GM19023 (cell line): Measurements from ENCODE around the gene DEFB114.
"Not testable (repeated sequence)": the region's sequence is repeated elsewhere in the genome, so short reads cannot be mapped to it uniquely, and the experiment has no call there.

ENCODE experiments used
- ATAC-seq: cut with Tn5 transposase; IDR thresholded peaks from one replicate; pipeline ENCODE4 v1.9.1; 2021; ENCODE audit warnings: mild to moderate bottlenecking, moderate library complexity; ENCODE audit not compliant: unreplicated experiment

Gene DEFB114, protein sequence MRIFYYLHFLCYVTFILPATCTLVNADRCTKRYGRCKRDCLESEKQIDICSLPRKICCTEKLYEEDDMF

DNA sequence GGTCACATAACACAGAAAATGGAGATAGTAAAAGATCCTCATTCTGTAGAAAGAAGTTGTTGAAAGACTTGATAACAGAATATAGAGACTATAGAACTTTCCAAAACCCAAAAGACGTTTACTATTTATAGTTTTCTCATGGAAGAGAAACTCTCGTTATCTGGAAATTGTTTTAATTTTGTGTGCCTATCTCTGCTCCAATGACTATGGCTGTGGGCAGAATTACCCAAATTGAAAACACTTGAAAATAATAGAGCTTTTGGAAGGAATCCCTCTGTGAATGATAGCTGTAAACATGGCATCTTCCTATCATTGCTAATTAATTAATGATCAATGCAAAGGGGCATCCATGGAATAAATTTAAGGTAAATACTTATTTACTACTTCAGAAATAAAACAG, at the start of gene DEFB114:
TSS of gene DEFB114 (minus strand) at position 101 of the 400 bp plus-strand sequence. CDS start at position 42, 59 bp downstream.
- no peak for ATAC-seq

DNA sequence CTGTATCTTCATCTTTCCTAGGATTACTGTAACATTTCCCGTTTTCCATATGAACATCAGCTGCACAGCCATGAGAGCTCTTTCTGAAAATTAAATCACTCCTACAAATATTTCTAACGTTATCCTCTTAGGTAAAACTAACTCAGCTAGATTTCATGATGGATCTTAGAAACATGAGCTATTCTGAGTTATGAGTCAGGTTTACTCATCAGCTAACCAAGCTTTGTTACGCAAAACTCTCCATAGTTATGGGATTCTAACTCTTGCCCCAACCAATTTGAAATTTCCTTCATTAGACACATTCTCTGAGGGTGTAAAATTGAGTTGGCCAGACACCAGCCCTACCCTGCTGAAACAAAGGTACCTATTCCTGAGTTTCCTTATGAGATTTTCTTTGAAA, 43.9 kb upstream of the DEFB114 start:
- ATAC-seq: no peak

- ATAC-seq: no peak
Measured at GRCh38 chr6:50003139-50003538, 39.2 kb upstream of the DEFB114 start.

DNA sequence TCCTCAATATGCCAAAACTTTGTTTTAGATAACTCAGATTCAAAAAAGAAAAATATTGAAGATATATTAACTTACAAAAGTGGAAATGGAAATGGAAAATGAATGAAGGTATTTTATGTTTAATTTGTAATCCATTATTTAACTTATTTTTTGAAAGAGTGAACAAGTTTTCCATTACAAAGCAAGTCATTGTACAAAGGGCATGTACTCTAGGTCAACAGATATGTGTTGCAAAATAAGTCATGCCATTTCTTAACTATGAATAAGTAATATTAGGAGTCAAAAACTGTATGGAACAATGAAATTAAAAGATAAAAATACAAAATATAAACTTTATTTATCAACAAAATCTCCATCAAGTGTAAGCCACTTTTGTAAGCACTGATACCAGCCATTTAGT, 31.3 kb upstream of the DEFB114 start:
- no peak for ATAC-seq

GRCh38 chr6:49988900-49989299, 24.9 kb upstream of the DEFB114 start:
- ATAC-seq: no peak

DNA sequence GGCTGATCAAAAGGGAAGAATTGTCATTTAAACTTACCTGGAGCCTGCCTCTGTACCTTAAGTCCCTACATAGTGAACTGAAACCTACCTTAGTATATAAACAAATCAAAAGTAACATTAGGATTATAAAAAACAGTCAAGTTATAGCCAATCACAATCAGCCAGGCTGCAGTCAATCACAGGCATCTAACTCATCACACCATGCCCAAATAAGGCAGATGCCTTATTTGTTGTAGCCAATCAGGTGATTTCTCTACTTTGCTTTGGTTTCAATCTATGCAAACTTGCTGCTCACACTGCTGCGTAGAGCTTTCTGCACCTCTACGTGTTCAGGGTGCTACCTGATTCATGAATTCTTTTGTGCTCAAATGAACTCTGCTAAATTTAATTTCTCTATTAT, 23.8 kb upstream of the DEFB114 start:
- no peak for ATAC-seq

GRCh38 chr6:49986551-49986950, 22.6 kb upstream of the DEFB114 start:
- no peak for ATAC-seq

GRCh38 chr6:49982046-49982445, 18.1 kb upstream of the DEFB114 start:
- ATAC-seq: no peak

GRCh38 chr6:49980898-49981297, 16.9 kb upstream of the DEFB114 start:
- peak; percentile 59 for ATAC-seq

- ATAC-seq: peak; percentile 42
Measured at GRCh38 chr6:49979584-49979983, 15.6 kb upstream of the DEFB114 start.

DNA sequence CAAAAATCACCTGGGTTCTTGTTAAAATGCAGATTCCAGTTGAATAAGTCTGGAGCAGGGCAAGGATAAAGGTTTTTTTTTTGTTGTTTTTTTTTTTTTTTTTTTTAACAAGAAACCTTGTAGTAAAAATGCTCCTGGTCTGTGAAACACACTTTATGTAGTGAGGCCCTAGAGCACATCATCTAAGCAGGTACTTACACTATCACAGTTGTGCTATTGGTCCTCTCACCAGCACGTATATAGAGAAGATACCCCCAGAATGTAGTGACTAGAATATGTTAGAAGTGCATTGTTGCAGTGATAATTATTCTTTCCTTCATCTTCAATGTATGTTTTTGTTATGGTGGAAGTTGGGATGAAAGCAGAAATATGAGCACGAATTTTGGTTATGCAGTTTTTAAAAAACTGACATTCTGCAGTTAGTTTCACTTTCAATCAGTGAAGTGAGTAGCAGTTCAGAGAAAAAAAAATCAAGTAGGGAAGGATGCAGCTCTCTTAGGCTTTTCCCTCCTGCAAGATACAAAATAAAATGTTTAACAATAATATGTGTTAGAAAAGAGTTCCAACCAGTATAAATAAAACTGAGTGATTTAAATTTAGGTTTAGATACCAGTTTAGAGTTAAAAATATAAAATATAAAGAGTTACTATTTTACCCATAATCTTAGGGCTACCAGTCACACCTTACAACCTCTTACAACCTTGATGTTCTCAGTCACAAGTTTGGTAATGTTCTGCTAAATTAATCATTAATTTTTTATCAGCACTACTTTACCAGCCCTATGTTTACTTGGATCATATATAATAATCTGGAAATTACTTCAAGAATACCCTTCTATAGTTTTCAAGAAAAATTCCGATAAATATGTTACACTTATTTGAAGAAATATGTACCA, 14.6 kb upstream of the DEFB114 start:
- ATAC-seq: no peak

- ATAC-seq: no peak
Measured at GRCh38 chr6:49969605-49970004, 5.6 kb upstream of the DEFB114 start, which contains the start of gene DEFB113. Gene DEFB113 (minus strand): TSS chr6:49969625. CDS start chr6:49969625, 0 bp downstream.

DNA sequence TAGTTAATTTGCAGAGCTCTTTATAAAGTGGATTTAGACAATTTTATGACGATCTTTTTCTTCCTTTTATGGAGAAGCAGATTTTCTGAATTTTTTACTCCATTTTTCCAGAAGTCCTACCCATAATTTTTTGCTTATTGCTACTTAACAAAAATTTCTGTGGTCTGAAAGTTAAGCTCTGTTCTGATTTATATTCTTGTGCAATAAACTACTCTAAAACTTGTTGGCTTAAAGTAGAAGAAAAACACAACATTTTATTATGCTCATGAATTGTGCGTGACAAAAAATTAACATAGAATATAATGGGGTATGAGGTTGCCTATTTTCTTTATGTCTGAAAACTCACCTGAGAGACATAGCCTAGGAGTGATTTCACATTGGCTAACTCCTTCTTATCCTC, 2.9 kb upstream of the DEFB114 start:
- no peak for ATAC-seq

- no peak for ATAC-seq
Measured at GRCh38 chr6:49966334-49966733, 2.4 kb upstream of the DEFB114 start.

DNA sequence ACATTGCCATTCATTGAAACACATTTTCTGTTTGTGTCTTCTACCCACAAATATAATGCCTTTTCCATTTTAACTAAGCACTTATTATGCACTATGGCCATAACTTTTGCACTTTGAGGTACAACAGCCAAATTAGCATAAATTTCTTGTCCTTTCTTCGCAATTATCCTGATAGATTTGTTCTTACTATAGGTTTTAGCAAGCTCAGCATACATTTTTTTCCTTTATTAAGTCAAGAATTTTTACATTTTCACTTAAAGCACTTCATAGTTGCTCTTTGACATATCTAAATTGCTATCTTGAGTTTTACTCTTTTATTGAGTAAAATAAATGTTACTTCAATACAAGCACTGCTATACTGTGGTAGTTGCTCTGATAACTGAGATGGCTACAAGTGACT, 5.8 kb downstream of the DEFB114 start:
- no peak for ATAC-seq

DNA sequence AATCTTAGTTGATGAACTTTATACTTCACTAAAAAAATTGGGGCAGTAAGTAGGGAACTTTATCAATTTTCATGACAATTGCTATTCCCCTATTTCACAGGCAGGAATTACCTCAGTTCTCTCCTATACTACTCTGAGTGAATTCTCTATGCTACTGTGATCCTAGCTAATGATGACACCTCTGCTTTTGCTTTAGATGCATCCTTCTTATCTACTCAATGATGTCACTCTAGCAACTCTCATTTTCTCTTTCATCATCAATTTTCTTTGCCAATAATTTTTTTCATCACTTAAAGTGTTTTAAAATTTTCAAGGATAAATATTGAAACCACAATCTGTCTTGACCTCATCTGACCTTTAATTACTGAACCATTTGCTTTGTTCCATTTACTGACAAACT, 8.1 kb downstream of the DEFB114 start:
- no peak for ATAC-seq

DNA sequence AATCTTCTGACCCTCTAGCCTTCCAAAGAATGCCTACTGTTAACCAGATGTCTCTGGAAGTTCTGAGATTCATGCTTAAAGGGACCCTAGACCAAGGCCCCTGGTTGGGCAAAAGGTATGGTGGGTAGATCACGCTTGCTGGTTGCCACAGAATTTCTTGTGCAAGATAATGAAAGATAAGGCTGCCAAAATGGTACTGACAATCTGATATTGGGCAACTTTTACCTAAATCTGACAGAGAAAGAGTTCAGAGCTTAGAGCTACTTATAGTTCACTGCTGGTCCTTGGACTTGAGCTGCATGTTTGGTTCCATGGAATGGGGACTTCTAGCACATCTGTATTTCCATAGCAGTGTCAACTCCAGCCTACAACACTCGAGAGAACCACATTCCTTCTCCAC, 12.0 kb downstream of the DEFB114 start:
- ATAC-seq: no peak

GRCh38 chr6:49950415-49950751, 13.6 kb downstream of the DEFB114 start:
- ATAC-seq: no peak

DNA sequence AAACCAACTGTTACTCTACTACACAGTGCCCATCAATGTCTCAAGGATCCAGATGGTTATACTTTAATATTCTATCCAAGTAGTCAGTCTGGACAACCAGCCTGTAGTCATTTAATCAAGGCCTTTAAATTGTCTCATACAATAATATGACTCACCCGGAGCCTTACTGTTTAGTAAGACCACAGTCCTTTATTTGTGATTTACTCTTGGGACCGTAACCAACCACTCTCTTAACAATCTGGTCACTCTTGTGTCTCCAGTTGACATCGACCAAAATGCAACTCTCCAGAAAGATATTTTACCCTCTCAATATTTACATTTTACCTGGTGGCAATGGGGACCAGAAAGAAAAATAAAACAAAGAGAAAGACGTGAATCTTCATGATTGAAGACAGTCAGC, 14.9 kb downstream of the DEFB114 start:
- ATAC-seq: no peak

- no peak for ATAC-seq
Measured at GRCh38 chr6:49946835-49947234, 17.1 kb downstream of the DEFB114 start.

GRCh38 chr6:49944068-49944467, 19.9 kb downstream of the DEFB114 start:
- not testable (repeated sequence) for ATAC-seq

DNA sequence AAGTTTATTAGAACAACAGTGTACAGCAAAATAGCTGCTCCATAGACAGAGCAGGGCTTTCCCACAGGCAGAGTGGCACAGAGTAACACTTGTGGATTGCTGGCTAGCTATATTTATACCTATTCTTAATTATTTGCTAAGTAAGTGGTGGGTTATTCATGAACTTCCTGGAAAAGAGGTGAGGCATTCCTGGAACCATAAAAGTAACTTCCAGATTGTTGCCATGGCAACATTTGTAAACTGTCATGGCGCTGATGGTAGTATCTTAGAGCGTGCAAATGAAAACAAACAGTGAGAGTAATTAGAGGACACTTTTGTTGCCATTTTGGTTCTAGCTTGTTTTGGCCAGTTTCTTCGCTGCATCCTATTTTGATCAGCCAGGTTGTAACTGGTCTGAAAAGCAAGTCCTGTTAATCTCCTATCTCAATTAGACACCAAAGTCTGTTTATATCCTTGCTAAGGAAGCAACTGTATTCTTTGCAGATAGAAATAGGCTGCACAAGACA, 23.9 kb downstream of the DEFB114 start:
- ATAC-seq: no peak
